ENCODE data around the gene HSD3B1.

DNA sequence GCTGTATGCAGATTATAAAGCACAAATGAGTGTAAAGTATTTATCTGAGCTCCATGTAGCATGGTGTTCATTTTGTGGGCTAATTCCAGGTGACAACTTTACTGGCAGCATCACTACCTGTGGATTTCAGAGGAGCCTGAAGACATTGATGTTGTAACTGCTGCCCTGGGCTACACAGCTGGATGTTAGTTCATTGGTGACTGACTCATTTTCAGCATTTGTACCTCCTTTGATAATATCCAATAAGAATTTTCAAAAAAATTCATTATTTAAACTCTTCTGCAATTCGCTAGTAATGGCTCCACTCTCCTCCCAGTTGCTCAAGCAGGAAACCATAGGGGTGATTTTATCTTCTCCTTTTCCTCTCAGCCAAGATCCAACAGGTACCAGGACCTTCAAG is 37.3 kb upstream of the HSD3B1 start:
- TF ChIP-seq, protein P1, sequence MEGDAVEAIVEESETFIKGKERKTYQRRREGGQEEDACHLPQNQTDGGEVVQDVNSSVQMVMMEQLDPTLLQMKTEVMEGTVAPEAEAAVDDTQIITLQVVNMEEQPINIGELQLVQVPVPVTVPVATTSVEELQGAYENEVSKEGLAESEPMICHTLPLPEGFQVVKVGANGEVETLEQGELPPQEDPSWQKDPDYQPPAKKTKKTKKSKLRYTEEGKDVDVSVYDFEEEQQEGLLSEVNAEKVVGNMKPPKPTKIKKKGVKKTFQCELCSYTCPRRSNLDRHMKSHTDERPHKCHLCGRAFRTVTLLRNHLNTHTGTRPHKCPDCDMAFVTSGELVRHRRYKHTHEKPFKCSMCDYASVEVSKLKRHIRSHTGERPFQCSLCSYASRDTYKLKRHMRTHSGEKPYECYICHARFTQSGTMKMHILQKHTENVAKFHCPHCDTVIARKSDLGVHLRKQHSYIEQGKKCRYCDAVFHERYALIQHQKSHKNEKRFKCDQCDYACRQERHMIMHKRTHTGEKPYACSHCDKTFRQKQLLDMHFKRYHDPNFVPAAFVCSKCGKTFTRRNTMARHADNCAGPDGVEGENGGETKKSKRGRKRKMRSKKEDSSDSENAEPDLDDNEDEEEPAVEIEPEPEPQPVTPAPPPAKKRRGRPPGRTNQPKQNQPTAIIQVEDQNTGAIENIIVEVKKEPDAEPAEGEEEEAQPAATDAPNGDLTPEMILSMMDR (IDR thresholded peaks at IDR 0.05): no peak
- no peak for TF ChIP-seq ZFX (IDR thresholded peaks at IDR 0.05; ENCODE audit: borderline replicate concordance)
